CD4-positive, alpha-beta memory T cell (primary cell): ENCODE results near the gene BTBD10. TPM values are rescaled to one million over a fixed set of nuclear protein-coding genes. Genes with fewer than 3 reads are reported as not detected.
A peak's percentile ranks its signal among the peaks of the same experiment; 100 is the strongest.

Experiments used
- CTCF ChIA-PET: fragments of 350-600 bp; sonication (Branson Sonifier 250); formaldehyde crosslinking; loops from one replicate; lab custom pipeline; 2021; ENCODE audit warnings: inconsistent platforms; ENCODE audit not compliant: partially characterized antibody; lab: Charles Lee
- POLR2A ChIA-PET: fragments of 350-600 bp; sonication (Branson Sonifier 250); formaldehyde crosslinking; loops from one replicate; lab custom pipeline; 2021; ENCODE audit not compliant: partially characterized antibody; lab: Charles Lee
- DNase-seq, 5 donors: peaks; one replicate each; pipeline versions ENCODE4 v3.0.0 to v3.0.0-alpha.2; 2020 to 2022; ENCODE audit warnings: mixed read lengths in 1 of 5
- H3K27ac ChIP-seq: one replicate; pipeline ENCODE4 v1.7.0; 2013; ENCODE audit warnings: low read depth, low read length
- H3K27me3 ChIP-seq: 2 replicates; pipeline ENCODE4 v1.7.0; 2013; ENCODE audit warnings: mild to moderate bottlenecking, low read length, moderate library complexity; ENCODE audit not compliant: insufficient read depth
- H3K36me3 ChIP-seq: 2 replicates; pipeline ENCODE4 v1.7.0; 2013; ENCODE audit warnings: mild to moderate bottlenecking, low read length, moderate library complexity; ENCODE audit not compliant: insufficient read depth
- H3K4me1 ChIP-seq: 2 replicates; pipeline ENCODE4 v1.7.0; 2013; ENCODE audit warnings: mild to moderate bottlenecking, low read length, moderate library complexity; ENCODE audit not compliant: insufficient read depth
- H3K4me3 ChIP-seq, 2 donors: one replicate each; pipeline ENCODE4 v1.7.0; 2013; ENCODE audit warnings: low read length in 2 of 2, mild to moderate bottlenecking in 1 of 2
- H3K9me3 ChIP-seq, 2 donors: one replicate each; pipeline ENCODE4 v1.7.0; 2013; ENCODE audit warnings: low read length in 2 of 2, control low read depth in 1 of 2; ENCODE audit not compliant: control insufficient read depth in 1 of 2
- H3K27ac Mint-ChIP-seq, 7 donors: one replicate each; pipeline ENCODE4 v1.8.0; 2020 to 2021; ENCODE audit warnings: mixed read lengths in 7 of 7, mild to moderate bottlenecking in 6 of 7, inconsistent platforms in 3 of 7, moderate library complexity in 3 of 7
- H3K27me3 Mint-ChIP-seq, 2 donors: one replicate each; pipeline ENCODE4 v1.8.0; 2020 to 2021; ENCODE audit warnings: mixed read lengths in 2 of 2
- H3K36me3 Mint-ChIP-seq, 2 donors: one replicate each; pipeline ENCODE4 v1.8.0; 2020 to 2021; ENCODE audit warnings: mixed read lengths in 2 of 2, inconsistent platforms in 1 of 2, mild to moderate bottlenecking in 1 of 2
- H3K4me1 Mint-ChIP-seq, 4 donors: one replicate each; pipeline ENCODE4 v1.8.0; 2020 to 2021; ENCODE audit warnings: mixed read lengths in 4 of 4, mild to moderate bottlenecking in 1 of 4
- H3K4me3 Mint-ChIP-seq, 8 donors: one replicate each; pipeline ENCODE4 v1.8.0; 2020 to 2021; ENCODE audit warnings: mixed read lengths in 8 of 8, mild to moderate bottlenecking in 7 of 8, moderate library complexity in 6 of 8, inconsistent platforms in 3 of 8
- H3K9me3 Mint-ChIP-seq, 8 donors: one replicate each; pipeline ENCODE4 v1.8.0; 2020 to 2021; ENCODE audit warnings: mixed read lengths in 8 of 8, mild to moderate bottlenecking in 5 of 8, inconsistent platforms in 3 of 8, moderate library complexity in 1 of 8
- intact Hi-C: fragments of 100-400 bp; cut with micrococcal nuclease; formaldehyde crosslinking; loops from one replicate; pipeline ENCODE4 v1.15.1; 2023
- polyA plus RNA-seq, 2 donors: library from polyadenylated mRNA; unstranded; fragments of 300-500 nt; fragmentation: Illumina TruSeq; gene quantifications; one replicate each; pipeline ENCODE4 v1.2.3, GENCODE V29; 2021
- total RNA-seq, 2 experiments: library from RNA; stranded (reverse); gene quantifications; one replicate each; pipeline ENCODE4 v1.2.3, GENCODE V29; 2021

Gene BTBD10
- total and polyA plus RNA-seq, 4 experiments from 2014 or later, result 11.5 to 22.6 (median 18.0) TPM

DNA sequence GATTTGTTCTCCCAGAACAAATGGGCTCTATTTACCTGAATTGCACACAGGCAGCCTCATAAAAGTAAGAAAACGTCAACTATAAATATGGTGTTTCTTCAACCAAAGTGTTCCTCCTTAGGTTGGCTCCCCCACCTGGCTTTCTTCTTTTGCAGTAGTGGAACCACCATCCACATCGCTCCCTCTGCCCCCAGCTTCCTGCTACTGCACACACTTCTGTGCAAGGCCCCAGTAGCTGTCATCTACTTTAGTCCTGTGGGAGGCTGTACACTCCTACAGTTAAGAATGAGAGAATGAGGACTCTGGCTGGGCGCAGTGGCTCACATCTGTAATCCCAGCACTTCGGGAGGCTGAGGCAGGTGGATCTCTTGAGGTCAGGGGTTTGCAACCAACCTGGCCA is 95.9 kb downstream of the BTBD10 start:
- intact Hi-C loops, result no loop called here
- H3K4me3 ChIP-seq, result no peak overlapping the region
- H3K9me3 Mint-ChIP-seq, result no peaks in the 10 kb centered on the region
- no peak overlapping the region for H3K4me3 Mint-ChIP-seq
- no peak overlapping the region for H3K27ac ChIP-seq
- H3K27me3 Mint-ChIP-seq, result no peaks in the 10 kb centered on the region
- DNase-seq, result no peak
- H3K4me1 ChIP-seq, result no peaks in the 10 kb centered on the region
- ChIA-PET POLR2A (interaction anchor here (0.6 kb wide), 1 partner anchor 897 kb away, joined by 5 read pairs; no protein-coding TSS in a partner anchor), CTCF (interaction anchor here (1.1 to 2.0 kb wide), 4 partner anchors 14 to 24 kb away, joined by 3 to 5 read pairs (median 4); no protein-coding TSS in a partner anchor)
- H3K9me3 ChIP-seq, result no peaks in the 10 kb centered on the region
- no peaks in the 10 kb centered on the region for H3K4me1 Mint-ChIP-seq
- no peak overlapping the region for H3K27ac Mint-ChIP-seq
- no peaks in the 10 kb centered on the region for H3K27me3 ChIP-seq
- peaks cover 89% of the 10 kb centered on the region for H3K36me3 ChIP-seq
- H3K36me3 Mint-ChIP-seq, result peaks cover 49 to 61% of the 10 kb centered on the region in 2 donors

- Histone ChIP-seq H3K4me3 (no peak overlapping the region), H3K36me3 (peaks cover 89% of the 10 kb centered on the region), H3K27ac (no peak overlapping the region), H3K27me3 (no peaks in the 10 kb centered on the region), H3K9me3 (no peaks in the 10 kb centered on the region), H3K4me1 (no peaks in the 10 kb centered on the region)
- ChIA-PET CTCF (interaction anchor here (1.1 to 2.0 kb wide), 4 partner anchors 14 to 23 kb away, joined by 3 to 5 read pairs (median 4); no protein-coding TSS in a partner anchor), POLR2A (no interaction called here)
- Mint-ChIP-seq H3K27me3 (no peaks in the 10 kb centered on the region), H3K9me3 (no peaks in the 10 kb centered on the region), H3K4me3 (no peak overlapping the region), H3K4me1 (no peaks in the 10 kb centered on the region), H3K36me3 (peaks cover 51 to 67% of the 10 kb centered on the region in 2 donors), H3K27ac (peak overlapping the region in 2 of 7 donors; percentile 10 to 45)
- DNase-seq, result no peak
- intact Hi-C loops, result no loop called here
Measured at GRCh38 chr11:13366266-13367026, 96.6 kb downstream of the BTBD10 start.

- Mint-ChIP-seq H3K9me3 (no peaks in the 10 kb centered on the region), H3K27ac (peak overlapping the region in 5 of 7 donors; percentile 7 to 63 (median 22)), H3K4me1 (no peaks in the 10 kb centered on the region), H3K27me3 (no peaks in the 10 kb centered on the region), H3K4me3 (no peak overlapping the region), H3K36me3 (peaks cover 64 to 88% of the 10 kb centered on the region in 2 donors)
- Histone ChIP-seq H3K27me3 (no peaks in the 10 kb centered on the region), H3K9me3 (no peaks in the 10 kb centered on the region), H3K4me1 (no peaks in the 10 kb centered on the region), H3K4me3 (no peak overlapping the region), H3K27ac (no peak overlapping the region), H3K36me3 (peaks cover 89% of the 10 kb centered on the region)
- no peak for DNase-seq
- ChIA-PET POLR2A (no interaction called here), CTCF (interaction anchor here (1.1 to 1.6 kb wide), 2 partner anchors 20 to 27 kb away, joined by 4 read pairs; no protein-coding TSS in a partner anchor)
- intact Hi-C loops, result no loop called here
Measured at GRCh38 chr11:13364388-13364787, 98.6 kb downstream of the BTBD10 start.

GRCh38 chr11:13362596-13363109 is 100.4 kb downstream of the BTBD10 start:
- Histone ChIP-seq H3K36me3 (peaks cover 89% of the 10 kb centered on the region), H3K9me3 (no peaks in the 10 kb centered on the region), H3K4me3 (no peak overlapping the region), H3K4me1 (no peaks in the 10 kb centered on the region), H3K27ac (no peak overlapping the region), H3K27me3 (no peaks in the 10 kb centered on the region)
- intact Hi-C loops, result no loop called here
- CTCF ChIA-PET, result interaction anchor here (0.7 to 1.6 kb wide), 2 partner anchors 19 to 22 kb away, joined by 3 to 4 read pairs; no protein-coding TSS in a partner anchor
- Mint-ChIP-seq H3K27me3 (no peaks in the 10 kb centered on the region), H3K4me3 (no peak overlapping the region), H3K9me3 (no peaks in the 10 kb centered on the region), H3K27ac (peak overlapping the region in 1 of 7 donors; percentile 64), H3K4me1 (no peaks in the 10 kb centered on the region), H3K36me3 (peaks cover 60 to 92% of the 10 kb centered on the region in 2 donors)
- no peak for DNase-seq
- POLR2A ChIA-PET, result interaction anchor here (0.9 kb wide), 1 partner anchor 11 kb away, joined by 3 read pairs; no protein-coding TSS in a partner anchor

- peaks cover 58 to 91% of the 10 kb centered on the region in 2 donors for H3K36me3 Mint-ChIP-seq
- no peaks in the 10 kb centered on the region for H3K9me3 Mint-ChIP-seq
- ChIA-PET POLR2A (no interaction called here), CTCF (interaction anchor here (0.9 to 1.5 kb wide), 2 partner anchors 14 to 395 kb away, joined by 3 read pairs; no protein-coding TSS in a partner anchor)
- Histone ChIP-seq H3K36me3 (peaks cover 87% of the 10 kb centered on the region), H3K4me1 (no peaks in the 10 kb centered on the region), H3K9me3 (no peaks in the 10 kb centered on the region), H3K27ac (no peak overlapping the region), H3K27me3 (no peaks in the 10 kb centered on the region), H3K4me3 (no peak overlapping the region)
- no peak overlapping the region for H3K4me3 Mint-ChIP-seq
- no peaks in the 10 kb centered on the region for H3K27me3 Mint-ChIP-seq
- intact Hi-C loops, result no loop called here
- no peak for DNase-seq
- H3K27ac Mint-ChIP-seq, result no peak overlapping the region
- peaks cover 0 to 3% (median under 1%) of the 10 kb centered on the region in 4 donors for H3K4me1 Mint-ChIP-seq
Measured at GRCh38 chr11:13358596-13359270, 104.3 kb downstream of the BTBD10 start.

DNA sequence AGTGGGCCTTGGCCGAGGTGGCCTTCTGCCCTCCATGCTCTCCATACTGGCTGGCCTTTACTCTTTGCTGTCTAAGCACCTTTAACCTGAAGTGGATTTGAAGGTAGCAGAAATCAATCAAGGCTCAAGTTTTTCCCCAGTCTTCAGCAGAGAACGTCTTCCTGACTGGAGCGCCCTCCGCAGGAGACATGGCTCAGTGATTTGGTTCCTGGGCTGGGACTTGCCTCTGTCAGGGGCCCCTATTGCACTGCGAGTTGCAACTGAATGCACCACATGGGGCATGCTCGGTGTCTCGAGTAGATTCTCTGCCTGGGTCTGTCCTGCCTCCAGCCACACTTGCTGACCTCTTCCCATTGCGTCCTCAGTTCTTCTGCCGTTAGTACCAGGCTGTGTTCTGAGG is 105.8 kb downstream of the BTBD10 start:
- peak overlapping the region in 2 of 7 donors; percentile 15 to 25 for H3K27ac Mint-ChIP-seq
- H3K27me3 ChIP-seq, result no peaks in the 10 kb centered on the region
- intact Hi-C loops, result no loop called here
- H3K27me3 Mint-ChIP-seq, result no peaks in the 10 kb centered on the region
- peaks cover 80% of the 10 kb centered on the region for H3K36me3 ChIP-seq
- DNase-seq, result no peak
- H3K4me1 Mint-ChIP-seq, result peaks cover 0 to 6% (median 2%) of the 10 kb centered on the region in 4 donors
- no peaks in the 10 kb centered on the region for H3K4me1 ChIP-seq
- H3K4me3 Mint-ChIP-seq, result no peak overlapping the region
- CTCF ChIA-PET, result interaction anchor here (1.1 kb wide), 1 partner anchor 118 kb away, joined by 4 read pairs; no protein-coding TSS in a partner anchor
- POLR2A ChIA-PET, result no interaction called here
- H3K27ac ChIP-seq, result no peak overlapping the region
- no peak overlapping the region for H3K4me3 ChIP-seq
- no peaks in the 10 kb centered on the region for H3K9me3 Mint-ChIP-seq
- no peaks in the 10 kb centered on the region for H3K9me3 ChIP-seq
- H3K36me3 Mint-ChIP-seq, result peaks cover 61 to 89% of the 10 kb centered on the region in 2 donors
